Epithelial cell of esophagus (primary cell): ENCODE results near the gene ZCCHC14.

Experiments used
- DNase-seq: peaks from one replicate; pipeline ENCODE4 v3.0.0; 2010; ENCODE audit warnings: low read depth
- H3K4me3 ChIP-seq: 2 replicates; pipeline ENCODE4 v1.5.1; 2011; ENCODE audit warnings: mild to moderate bottlenecking, low read length, control low read depth
- CTCF ChIP-seq: IDR thresholded peaks from 2 replicates; pipeline ENCODE4 v1.5.1; 2011; ENCODE audit warnings: low read depth, mild to moderate bottlenecking, low read length, control low read depth, inconsistent platforms; ENCODE audit not compliant: insufficient read depth; ENCODE audit errors: missing control alignments

Gene ZCCHC14

GRCh38 chr16:87421003-87421912, 71.6 kb downstream of the ZCCHC14 start:
- TF ChIP-seq CTCF = no peak
- H3K4me3 ChIP-seq = no peak overlapping the region
- DNase-seq = no peak

DNA sequence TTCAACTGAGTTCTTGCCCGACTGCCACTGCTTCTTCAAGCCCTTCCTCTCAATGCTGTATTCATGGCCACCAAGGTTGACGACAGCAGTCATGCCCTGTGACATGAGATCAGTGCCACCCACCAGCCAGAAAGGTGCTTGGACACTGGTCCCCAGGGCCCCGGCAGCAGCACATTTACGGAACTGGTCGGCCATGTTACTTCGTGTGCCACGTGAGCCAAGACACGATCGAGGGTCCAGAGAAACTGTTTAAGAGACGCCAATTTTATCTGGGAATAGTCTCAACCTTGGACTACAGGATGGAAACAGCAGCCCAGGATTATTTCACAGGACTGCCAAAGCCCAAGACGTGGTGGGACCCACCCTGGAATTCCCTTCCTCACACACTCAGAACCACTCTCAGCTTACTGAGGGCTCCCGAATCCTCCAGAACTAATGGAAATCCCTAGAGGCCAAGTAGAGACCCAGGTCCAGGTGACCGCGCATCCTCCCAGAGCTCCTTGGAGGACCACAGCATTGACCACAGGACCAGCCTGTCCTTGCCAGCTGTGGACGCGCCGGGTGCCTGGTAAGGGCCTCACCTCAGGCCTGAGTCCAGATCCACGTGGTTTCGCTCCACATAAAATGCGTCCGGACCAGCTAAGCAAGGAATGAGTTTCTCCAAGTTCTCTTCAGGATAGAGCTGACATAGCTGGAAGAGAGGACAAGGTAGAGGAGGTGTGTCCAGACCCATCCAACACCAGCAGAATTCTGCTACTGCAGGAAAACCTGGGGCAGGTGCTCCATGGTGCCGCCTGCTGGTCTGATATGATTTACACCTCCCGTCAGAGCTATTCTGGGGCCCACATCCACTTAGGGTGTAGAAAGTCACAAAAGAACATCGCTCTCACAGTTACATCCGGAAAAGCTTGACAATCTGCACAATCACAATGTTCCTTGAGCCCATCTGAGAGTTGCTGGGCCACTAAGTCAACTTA, 72.5 kb downstream of the ZCCHC14 start:
- no peak overlapping the region for H3K4me3 ChIP-seq
- DNase-seq = no peak
- peak; percentile 40 for TF ChIP-seq CTCF

- no peak for DNase-seq
- no peak for TF ChIP-seq CTCF
- H3K4me3 ChIP-seq = no peak overlapping the region
These were observed 74.2 kb downstream of the ZCCHC14 start for GRCh38 chr16:87418644-87419043.

DNA sequence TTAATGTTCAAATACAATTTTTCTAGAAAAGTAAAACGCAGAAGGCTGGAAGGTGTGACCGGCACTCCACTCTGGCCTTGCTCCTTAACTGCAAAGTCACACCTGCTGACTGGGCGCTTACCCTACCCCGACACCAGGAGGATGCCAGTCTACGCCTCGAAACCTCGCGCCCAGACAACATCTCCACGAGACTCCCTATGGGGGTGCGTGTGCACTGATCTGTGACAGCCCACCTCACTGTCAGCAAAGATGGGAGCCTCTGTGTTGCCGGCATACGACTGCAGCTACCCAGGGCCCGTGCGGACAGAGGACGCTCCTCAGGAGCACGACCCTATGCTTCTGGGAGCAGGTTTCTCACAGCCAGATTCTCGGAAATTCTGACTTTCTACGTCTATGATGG, 74.6 kb downstream of the ZCCHC14 start:
- no peak overlapping the region for H3K4me3 ChIP-seq
- no peak for DNase-seq
- TF ChIP-seq CTCF = no peak

DNA sequence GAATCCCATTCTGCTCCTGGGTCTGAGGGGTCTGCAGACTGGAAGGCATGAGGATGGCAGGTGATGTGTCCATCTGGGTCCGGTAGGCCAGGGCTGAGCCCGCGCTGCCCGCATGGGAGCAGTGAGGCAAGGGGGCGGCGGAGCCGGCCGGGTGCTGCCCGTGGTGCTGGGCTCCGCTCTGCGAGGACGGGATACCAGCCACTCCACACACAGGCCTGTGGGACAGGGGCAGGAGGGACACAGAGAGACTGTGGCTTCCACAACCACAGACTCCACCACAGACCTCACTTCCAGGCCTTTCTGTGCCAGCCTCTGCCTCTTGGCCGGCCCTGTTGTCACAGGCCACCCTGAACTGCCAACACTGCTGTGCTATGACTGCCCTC, 75.3 kb downstream of the ZCCHC14 start:
- no peak for DNase-seq
- H3K4me3 ChIP-seq = no peak overlapping the region
- no peak for TF ChIP-seq CTCF

- peak; percentile 53 for DNase-seq
These were observed 75.8 kb downstream of the ZCCHC14 start for GRCh38 chr16:87416826-87417527.

More at GRCh38 chr16:87416826-87417527, 75.8 kb downstream of the ZCCHC14 start:
- H3K4me3 ChIP-seq = no peak overlapping the region
- peak; percentile 63 for TF ChIP-seq CTCF
